GM23248 (cell line): ENCODE results near the gene HNRNPA1.

Experiments used
- EZH2 ChIP-seq: fragments of 200-600 bp; sonication (generic); IDR thresholded peaks from 2 replicates; pipeline ENCODE4 v1.6.1; 2018; ENCODE audit warnings: antibody characterized with exemption, mild to moderate bottlenecking; ENCODE audit not compliant: insufficient read depth, poor library complexity, severe bottlenecking
- EZH2phosphoT487 ChIP-seq: fragments of 200-600 bp; sonication (generic); IDR thresholded peaks from 2 replicates; pipeline ENCODE4 v1.6.1; 2018; ENCODE audit warnings: antibody characterized with exemption, moderate library complexity, mild to moderate bottlenecking, low read depth; ENCODE audit not compliant: insufficient read depth

- TF ChIP-seq EZH2 (no peak), EZH2phosphoT487 (no peak)
These were observed 39.4 kb upstream of the HNRNPA1 start for GRCh38 chr12:54240971-54241588.
